IPS-NIHi7 (cell line): ENCODE measurements around the gene GPER1.

Experiments used
- DNase-seq: peaks from one replicate; pipeline ENCODE4 v3.0.0; 2012; ENCODE audit warnings: mixed read lengths; ENCODE audit errors: extremely low spot score

GPER1 gene

DNA sequence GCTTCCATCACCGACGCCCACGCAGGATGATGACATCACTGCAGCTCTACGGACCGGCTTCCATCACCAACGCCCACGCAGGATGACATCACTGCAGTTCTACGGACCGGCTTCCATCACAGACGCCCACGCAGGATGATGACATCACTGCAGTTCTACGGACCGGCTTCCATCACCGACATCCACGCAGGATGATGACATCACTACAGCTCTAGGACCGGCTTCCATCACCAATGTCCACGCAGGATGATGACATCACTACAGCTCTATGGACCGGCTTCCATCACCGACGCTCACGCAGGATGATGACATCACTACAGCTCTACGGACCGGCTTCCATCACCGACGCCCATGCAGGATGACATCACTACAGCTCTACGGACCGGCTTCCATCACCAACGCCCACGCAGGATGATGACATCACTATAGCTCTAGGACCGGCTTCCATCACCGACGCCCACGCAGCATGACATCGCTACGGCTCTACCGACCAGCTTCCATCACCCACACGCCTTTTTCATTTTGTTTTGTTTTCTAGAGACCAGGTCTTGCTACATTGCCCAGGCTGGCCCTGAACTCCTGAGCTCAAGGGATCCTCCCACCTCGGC lies 29.5 kb downstream of the GPER1 start:
- DNase-seq, result no peak

DNA sequence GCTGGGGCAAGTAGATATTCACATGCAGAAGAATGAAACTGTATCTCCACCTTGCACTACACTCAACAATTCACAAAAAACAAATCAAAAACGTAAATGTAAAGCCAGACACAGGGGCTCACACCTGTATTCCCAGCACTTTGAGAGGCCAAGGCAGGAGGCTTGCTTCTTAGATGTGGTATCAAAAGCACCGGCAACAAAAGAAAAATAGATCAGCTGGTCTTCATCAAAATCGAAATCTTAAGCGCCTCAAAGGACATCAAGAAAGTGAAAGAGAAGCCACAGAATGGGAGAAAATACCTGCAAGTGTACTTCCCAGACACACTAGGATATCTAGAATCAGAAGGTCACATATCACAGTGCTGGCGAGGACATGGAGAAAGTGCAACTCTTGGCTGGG lies 31.3 kb downstream of the GPER1 start:
- DNase-seq, result no peak

DNA sequence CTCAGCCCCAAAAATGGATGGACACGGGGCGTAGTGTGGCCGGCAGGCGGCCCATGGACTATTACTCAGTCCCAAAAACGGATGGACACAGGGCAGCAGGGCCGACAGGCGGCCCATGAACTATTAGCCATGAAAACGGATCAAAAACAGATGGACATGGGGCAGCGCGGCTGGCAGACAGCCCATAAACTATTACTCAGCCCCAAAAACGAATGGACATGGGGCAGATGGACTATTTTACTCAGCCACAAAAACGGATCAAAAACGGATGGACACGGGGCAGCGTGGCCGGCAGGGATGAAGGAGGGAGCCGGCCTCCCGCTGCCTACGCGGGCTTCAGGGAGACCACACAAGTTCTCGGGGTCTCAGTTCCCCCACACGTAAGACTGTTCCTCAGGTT lies 32.9 kb downstream of the GPER1 start:
- no peak for DNase-seq

DNA sequence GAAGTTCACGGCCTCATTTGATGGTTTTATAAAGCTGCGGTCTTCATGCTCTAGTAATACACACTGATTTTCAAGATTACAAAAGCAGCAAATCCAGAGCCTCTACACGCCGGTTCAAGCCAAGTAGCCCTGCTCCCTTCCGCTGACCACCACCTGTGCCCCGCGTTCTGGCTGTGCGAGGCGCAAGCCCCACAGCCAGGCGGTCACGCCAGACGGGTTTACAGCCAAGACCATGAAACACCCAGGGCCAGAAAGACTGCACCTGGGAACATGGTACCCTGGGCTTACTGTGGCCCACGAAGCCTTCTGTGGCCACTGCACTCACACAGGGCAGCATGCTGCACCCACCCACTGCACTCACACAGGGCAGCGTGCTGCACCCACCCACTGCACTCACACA lies 33.6 kb downstream of the GPER1 start:
- DNase-seq, result no peak

DNA sequence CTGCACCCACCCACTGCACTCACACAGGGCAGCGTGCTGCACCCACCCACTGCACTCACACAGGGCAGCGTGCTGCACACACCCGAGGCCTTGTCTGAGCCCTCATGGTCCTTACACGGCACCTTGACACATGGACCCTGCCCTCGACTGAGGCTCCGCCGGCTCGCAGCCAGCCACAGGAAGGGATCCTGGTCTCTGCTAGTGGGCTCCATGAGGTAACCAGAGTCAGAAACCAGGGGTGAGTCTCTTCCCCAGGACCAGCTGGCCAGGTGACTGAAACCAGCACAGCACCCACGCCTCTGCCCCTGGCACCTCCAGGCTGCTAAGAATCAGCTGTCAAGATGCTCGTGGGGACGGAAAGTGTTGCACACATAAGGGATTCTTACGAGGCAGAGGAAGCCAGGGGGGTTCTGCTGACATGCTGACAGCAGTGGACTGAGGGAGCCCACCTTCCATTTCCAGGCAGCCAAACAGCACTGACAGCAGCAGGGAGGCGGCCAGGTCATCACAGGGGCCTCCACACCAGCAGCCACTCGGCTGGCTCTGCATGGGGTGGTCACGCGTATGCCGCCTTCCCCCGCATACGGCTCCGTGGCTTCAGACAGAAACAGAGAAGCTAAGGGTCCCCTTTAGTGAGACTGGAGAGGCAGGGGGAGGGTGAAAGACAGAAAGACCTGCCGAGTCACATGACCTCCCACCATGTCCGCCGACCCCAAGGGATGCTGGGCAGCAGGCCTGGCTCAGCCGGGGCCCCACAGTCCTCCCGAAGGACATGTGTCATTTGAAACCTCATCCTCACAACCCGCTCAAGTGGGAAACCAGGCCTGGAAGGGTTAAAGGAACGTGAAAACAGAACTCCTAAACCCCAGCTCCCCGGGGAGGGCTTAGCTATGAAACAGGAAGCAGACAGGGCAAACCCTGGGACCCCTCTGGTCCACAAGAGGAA lies 34.2 kb downstream of the GPER1 start:
- no peak for DNase-seq

DNA sequence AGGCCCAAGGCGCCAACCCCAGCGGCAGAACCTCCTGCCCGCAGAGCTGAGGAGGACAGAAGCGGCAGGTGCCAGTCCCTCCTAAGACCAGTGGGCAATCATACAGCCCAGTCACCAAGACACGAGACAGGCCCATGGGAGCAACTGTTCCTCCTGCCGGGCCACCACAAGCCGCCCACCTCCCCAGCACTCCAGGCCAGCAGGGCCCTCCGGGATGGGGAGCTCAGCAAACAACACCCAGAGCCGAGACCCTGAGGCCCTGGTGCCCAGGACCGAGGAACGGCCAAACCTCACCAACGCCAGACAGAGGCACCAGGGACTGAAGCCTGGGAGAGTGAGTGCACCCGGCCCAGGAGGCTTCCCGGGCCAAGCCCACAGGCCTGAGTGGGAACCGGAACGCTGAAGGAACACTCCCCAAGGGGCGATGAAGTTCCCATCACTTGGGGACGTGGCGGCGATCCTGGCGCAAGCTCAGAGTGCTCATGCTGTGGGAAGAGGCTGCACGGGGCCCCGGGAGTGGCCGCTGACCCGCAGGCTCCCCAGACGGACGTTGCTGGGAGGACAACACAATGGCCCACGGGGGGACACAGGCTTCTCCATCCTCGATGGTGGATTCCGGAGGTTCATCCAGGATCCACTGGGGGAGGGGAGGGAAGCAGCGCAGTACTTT lies 35.1 kb downstream of the GPER1 start:
- no peak for DNase-seq

DNA sequence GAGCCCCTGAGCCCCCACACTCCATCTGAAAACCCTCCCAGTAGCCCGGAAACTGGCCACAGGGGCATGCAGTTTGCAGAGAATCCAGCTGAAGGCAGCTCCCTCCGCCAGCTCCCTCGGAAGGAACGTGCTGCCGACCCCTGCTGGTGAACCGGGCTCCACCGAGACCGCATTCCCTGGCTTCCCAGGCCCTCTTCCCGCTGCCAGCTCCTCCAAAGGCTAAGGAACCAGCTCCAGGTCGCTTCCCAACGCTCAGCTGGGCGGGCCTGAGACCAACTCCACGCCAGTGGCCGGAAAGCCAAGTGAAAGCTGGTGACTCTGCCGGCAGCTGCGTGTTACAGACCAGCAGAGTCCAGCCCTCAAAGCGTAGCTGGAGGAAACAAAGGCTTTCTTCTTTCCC lies 35.8 kb downstream of the GPER1 start:
- DNase-seq, result peak; percentile 90

DNA sequence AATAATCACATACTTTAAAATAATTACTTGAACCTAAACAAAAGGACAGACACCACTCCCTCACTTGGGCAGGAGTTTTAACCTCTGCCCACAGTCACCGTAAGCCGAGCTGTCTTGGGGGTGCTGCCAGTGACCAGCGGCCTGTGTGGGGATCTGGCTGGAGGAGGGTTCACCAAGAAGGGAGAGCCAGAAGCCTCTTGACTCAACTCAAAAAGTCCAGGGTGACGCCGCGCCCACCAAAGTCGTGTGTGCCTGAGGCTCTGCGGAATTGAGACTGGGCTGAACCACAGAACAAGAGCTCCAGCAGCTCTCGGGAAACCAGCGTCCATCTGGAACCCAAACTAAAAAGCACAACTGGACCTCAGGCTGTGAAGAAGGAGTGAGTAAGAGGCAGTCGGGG lies 36.3 kb downstream of the GPER1 start:
- DNase-seq, result no peak

DNA sequence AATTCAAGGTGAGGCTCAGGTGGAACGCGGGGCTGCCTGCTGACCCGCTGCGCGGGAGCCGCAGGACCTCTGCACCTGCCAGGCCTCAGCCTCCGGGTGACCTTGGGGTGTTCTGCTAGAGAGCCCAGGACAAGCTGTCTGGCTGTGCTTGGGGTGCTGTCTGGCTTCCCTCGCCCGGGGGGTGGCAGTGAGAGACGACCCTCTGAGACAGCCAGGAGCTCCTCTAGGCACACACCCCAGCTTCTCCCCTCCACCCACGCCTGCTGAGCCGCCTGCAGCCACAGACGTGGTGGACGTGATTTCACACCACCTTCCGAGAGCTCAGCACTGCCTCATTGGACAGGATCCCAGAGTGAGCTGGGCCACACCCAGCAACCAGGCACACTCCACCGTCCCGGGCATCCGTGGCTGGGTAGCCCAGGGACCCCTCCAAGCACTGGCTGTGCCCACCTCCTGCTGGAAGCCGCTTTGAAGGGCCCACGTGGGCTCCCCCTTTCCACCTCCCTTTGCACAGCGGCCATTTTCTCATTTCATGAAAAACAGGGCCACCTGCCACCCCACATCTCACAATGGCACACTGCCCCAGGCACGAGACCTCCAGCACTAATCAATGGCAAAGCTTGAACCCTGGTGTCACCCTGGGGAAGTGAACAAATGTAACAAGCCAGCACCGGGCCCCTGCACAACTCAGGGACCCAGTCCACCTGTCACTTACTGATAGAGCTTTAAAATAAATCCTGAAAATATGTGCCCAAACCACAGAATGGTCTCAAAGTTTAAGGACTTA lies 37.1 kb downstream of the GPER1 start:
- no peak for DNase-seq

DNA sequence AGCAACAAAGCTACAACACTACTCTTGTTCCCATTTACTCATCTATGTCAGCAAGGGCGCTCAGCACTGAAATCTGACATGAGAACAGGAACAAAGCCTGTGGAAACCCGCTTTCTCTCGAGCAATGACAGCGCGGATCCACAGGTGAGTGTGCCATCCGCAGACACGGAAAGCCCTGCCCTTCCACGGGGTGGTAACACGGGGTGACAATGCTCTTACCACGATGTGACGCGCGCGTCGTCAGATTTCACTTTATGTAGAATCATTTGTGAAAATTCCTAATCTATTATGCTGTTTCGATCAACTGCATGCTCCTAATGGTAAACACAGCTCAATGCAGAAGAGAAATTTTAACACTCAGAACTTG lies 37.7 kb downstream of the GPER1 start:
- no peak for DNase-seq

DNA sequence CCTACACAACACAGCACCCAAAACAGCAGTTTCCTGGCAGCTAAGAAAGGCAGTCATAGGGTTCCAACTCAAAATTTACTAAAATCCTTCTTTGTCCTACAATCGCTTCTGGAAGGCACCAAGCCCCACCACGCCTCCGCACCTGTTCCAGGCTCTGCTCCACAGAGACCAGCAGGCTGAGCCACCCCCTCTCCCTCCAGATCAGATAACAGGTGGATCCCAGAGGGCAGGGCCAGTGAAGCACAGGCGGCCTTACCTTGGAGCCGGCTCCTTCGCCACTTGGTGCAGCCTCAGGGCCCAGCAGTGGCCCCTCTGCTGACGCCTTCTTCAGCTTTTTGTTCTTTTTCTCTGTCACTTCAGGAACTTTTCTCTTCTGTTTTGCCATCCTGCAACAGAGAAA lies 39.1 kb downstream of the GPER1 start:
- no peak for DNase-seq

DNA sequence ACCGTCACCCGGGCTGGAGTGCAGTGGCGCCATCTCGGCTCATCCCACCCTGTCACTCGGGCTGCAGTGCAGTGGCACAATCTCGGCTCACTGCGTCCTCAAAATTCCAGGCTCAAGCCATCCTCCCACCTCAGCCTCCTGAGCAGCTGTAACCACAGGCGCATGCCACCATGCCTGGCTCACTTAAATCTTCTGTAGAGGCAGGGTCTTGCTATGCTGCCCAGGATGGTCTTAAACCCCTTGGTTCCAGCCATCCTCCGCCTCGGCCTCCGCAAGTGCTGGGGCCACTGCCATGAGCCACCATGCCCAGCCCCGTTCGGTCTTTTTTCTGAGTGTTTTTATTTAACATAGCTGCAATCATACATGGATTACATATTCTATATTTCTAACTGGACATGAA lies 41.5 kb downstream of the GPER1 start:
- no peak for DNase-seq

DNA sequence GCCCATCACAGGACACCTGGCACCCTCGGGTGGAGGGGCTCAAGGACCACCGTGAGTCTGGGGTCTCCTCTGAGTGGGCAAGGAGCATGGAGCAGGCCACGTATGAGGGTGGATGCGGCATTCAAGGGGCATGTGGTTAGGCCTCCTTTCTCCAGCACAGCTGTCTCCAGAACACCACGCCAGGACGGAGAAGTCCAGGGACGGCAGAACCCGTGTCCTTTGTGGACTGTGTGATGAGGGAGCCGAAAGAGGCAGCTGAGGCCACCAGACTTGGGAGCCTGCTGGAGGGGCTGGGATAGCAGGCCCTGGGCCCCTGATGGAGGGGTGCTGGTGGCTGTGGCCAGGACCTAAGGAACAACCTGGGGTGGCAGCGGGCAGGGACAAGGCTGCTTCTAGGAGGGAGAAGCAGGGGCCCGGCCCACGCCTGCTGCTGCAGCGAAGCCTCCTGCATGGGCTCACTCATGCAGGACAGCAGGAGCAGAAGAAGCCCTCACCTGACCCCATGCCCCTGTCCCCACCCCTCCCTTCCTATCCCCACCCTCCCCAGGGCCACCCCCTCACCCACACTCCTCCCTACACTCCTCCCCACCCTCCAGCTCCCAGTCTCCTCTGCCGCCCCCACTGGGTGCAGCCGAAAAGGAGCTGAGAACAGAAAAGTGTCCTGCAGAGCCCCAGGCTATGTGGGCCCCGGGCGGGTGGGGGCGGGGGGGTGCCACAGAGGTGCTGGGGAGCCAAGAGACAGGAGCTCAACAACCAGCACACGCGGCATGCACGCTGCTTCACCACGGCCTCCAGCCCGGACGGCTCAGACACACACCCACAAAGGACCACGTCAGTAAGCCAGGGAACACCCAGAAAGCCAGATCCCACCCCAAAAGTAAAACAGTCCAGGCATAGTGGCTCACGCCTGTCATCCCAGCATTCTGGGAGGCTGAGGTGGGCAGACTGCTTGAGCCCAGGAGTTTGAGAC lies 42.4 kb downstream of the GPER1 start:
- no peak for DNase-seq

DNA sequence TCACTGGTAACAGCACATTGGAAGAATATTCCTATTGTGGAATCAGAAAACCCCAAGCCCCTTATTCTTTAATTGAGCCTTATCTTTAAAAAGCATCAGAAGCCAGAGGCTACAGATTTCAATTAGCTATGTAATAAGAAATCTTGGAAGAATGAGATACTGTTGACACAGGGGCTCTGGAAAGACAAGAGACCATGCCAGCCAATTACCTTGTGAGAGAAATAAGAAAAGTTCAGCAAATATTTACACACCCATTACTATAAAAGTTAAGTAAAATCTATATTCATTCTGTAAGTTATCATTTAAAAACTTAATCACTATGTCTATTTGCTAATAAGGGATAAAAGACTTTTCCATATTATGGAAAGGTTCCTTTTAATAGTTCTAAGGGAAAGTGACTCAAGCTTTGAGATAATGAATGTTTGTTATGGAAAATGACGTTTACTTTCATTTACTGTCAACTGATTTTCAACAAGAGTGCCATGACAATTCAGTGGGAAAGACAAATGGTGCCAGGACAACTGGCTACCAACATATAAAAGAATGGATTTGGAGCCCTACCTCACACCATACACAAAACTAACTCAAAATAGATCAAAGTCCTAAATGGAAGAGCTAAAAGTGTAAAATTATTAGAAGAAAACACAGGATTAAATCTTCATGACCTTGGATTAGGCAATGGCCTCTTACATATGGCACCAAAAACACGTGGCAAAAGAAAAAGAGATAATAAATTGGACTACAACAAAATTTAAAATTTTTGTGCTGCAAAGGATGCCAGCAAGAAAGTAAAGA lies 43.8 kb downstream of the GPER1 start:
- DNase-seq, result no peak

DNA sequence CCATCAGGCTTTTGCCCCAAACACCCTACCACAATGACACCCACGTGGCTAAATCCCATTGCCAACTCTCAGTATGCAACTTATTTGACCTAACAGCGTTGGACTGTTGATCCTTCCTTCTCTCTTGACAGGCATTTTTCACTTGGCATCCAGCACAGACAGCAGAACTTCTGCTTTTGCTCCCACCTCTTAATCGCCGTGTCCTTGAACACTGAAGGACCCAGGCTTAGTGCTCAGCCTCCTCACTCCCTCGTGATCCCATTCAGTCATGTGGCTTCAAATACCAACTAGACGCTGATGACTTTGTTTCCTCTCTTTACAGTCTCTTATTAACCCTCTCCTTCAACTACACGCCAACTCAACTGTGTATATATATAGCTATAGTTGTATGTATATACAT lies 47.0 kb downstream of the GPER1 start:
- DNase-seq, result no peak

DNA sequence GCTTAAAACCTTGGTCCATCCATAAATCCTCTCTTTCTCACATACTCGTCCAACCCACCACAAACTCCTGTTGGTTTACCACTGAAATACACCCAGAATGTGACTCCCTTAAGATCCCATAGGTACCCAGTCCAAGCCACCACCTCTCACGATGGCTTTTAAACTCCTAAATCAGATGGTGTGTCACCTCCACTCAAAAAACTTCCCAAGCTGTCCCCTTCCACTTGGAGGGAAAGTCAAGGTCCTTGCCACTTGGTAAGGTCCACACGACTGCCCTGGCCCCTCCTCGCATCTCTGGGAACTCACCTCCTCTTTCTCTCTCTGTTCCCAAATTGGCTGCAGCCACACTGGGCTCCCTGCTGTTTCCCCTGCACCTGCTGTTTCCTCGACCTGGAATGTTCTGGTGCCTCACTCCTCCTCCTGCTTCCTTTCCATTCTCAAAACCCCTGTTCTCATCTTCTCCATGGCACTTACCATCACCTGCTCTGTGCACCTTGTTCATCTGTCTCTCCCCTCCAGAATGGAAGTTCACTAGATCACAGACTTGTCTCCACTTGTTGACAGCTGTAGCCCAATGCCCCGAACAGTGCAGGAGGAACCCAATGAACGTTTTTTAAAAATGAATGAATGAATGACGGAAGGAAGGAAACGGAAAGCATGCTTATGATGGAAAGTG lies 49.1 kb downstream of the GPER1 start:
- DNase-seq, result no peak

DNA sequence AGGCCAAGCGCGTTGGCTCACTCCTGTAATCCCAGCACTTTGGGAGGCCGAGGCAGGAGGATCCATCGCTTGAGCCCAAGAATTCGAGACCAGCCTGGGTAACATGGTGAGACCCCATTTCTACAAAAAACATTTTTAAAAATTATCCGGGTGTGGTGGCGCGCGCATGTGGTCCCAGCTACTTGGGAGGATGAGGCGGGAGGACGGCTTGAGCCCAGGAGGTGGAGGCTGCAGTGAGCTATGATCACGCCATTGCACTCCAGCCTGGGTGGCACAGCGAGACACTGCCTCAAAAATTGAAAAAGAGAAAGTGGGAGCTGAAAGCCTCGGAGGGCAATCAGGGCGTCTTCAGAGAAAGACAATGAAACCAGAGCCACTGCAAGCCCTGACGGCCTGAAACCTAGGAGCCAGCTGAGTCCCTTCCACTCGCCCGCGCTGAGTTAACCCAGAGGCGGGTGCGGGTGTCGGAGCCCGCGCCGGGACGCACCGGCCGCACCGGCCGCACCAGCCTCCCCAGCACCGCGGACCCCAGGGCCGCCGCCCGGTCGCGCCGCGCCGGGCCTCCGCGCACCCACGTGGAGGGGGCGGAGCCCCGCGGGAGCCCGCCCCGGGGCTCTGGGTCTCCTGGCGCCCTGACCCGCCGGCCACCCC lies 49.7 kb downstream of the GPER1 start:
- no peak for DNase-seq

DNA sequence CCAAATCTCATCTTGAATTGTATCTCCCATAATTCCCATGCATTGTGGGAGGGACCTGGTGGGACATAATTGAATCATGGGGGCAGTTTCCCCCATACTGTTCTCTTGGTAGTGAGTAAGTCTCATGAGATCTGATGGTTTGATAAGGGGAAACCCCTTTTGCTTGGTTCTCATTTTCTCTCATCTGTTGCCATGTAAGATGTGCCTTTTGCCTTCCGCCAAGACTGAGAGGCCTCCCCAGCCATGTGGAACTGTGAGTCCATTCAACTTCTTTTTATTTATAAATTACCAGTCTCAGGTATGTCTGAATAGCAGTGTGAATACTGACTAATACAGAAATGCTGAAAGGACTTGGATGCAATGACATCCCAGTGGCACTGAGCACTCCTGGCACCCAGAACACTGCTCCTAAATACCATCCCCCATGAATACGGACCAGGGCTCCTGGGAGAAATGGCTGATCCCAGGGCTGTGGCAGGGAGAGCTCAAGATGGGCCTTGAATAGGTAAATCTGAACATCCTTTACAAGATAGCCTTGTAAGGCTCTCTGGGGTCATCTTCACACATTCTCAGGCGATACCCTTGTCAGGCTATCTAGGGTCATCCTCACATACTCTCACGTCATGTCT lies 52.7 kb downstream of the GPER1 start:
- no peak for DNase-seq

DNA sequence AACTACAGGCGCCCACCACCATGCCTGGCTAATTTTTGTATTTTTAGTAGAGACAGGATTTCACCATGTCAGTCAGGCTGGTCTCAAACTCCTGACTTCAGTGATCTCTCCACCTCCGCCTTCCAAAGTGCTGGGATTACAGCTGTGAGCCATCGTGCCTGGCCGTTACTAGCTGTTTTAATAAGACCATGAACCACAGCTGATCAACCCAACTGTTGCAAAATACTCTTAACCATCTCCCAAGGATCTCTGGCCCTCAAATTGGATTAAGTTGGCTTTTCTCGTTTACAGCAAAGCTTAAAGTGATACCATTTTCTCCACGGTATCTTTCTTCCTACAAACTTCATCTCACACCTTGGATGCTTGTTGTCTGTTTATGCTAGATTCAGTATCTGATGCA lies 53.7 kb downstream of the GPER1 start:
- no peak for DNase-seq
